K562 (cell line): ENCODE measurements around the gene FLAD1. TPM values are rescaled to one million over a fixed set of nuclear protein-coding genes. Genes with fewer than 3 reads are reported as not detected.

ENCODE experiments used
- ATF1 ChIP-seq, 2 experiments: fragments of 450-650 bp in 1 of 2; IDR thresholded peaks; 2 replicates each; pipeline ENCODE4 v1.6.1; 2016; ENCODE audit warnings: missing compliant biosample characterization in 1 of 2, missing genetic modification characterization in 1 of 2
- C11orf30 ChIP-seq: fragments of 450-650 bp; IDR thresholded peaks from 2 replicates; pipeline ENCODE4 v1.6.1; 2016; ENCODE audit warnings: low read depth, mild to moderate bottlenecking
- CTCFL ChIP-seq: IDR thresholded peaks from 2 replicates; pipeline ENCODE4 v1.6.1; 2011; ENCODE audit warnings: borderline replicate concordance, low read depth, mild to moderate bottlenecking, moderate library complexity, low read length; ENCODE audit not compliant: insufficient read depth, poor library complexity, severe bottlenecking
- E2F3 ChIP-seq: fragments of 250-450 bp; sonication (Bioruptor Pico); IDR thresholded peaks from 2 replicates; pipeline ENCODE4 v1.4.0; 2020; ENCODE audit warnings: mild to moderate bottlenecking
- E2F6 ChIP-seq, 2 experiments: IDR thresholded peaks; 2 replicates each; pipeline ENCODE4 v1.6.1; 2011; ENCODE audit warnings: borderline replicate concordance in 1 of 2, control low read depth in 1 of 2, low read depth in 1 of 2, low read length in 1 of 2, mild to moderate bottlenecking in 1 of 2, mixed read lengths in 1 of 2, moderate library complexity in 1 of 2; ENCODE audit not compliant: insufficient read depth in 1 of 2, insufficient read length in 1 of 2, poor library complexity in 1 of 2, severe bottlenecking in 1 of 2; ENCODE audit errors: extremely low read depth in 1 of 2
- ELF2 ChIP-seq: fragments of 250-450 bp; sonication (Bioruptor Pico); IDR thresholded peaks from 2 replicates; pipeline ENCODE4 v1.5.0; 2021; ENCODE audit warnings: mild to moderate bottlenecking
- HIVEP1 ChIP-seq: fragments of 250-450 bp; sonication (Bioruptor Pico); IDR thresholded peaks from 2 replicates; pipeline ENCODE4 v1.4.0; 2020; ENCODE audit warnings: mild to moderate bottlenecking
- HMG20A ChIP-seq: fragments of 450-650 bp; formaldehyde crosslinking; conservative IDR thresholded peaks from 2 replicates; pipeline ENCODE4 v1.4.0; 2020; ENCODE audit warnings: mild to moderate bottlenecking, mixed read lengths
- KDM5B ChIP-seq: fragments of 200-600 bp; sonication (generic); IDR thresholded peaks from 2 replicates; pipeline ENCODE4 v1.6.1; 2012; ENCODE audit warnings: low read depth, mild to moderate bottlenecking, moderate library complexity, low read length, control low read depth, inconsistent platforms; ENCODE audit not compliant: insufficient replicate concordance
- MED1 ChIP-seq: sonication (generic); formaldehyde crosslinking; IDR thresholded peaks from 2 replicates; pipeline ENCODE4 v1.8.1; 2023; ENCODE audit warnings: missing genetic modification reagents, borderline replicate concordance
- MYC ChIP-seq, 2 experiments: fragments of 250-450 bp in 1 of 2; sonication (Bioruptor Pico) in 1 of 2; IDR thresholded peaks; 2 replicates each; pipeline versions ENCODE4 v1.5.1 to v1.6.1; 2012 to 2021; ENCODE audit warnings: low read depth in 2 of 2, borderline replicate concordance in 1 of 2, improper control_type of control experiment in 1 of 2, low read length in 1 of 2, mild to moderate bottlenecking in 1 of 2, moderate library complexity in 1 of 2
- NCOA2 ChIP-seq, 2 experiments: fragments of 450-650 bp; IDR thresholded peaks; 2 replicates each; pipeline ENCODE4 v1.6.1; 2018; ENCODE audit warnings: mild to moderate bottlenecking in 2 of 2, moderate library complexity in 1 of 2; ENCODE audit not compliant: partially characterized antibody in 2 of 2
- NR0B1 ChIP-seq: fragments of 450-650 bp; IDR thresholded peaks from one replicate; pipeline ENCODE4 v1.6.1; 2018; ENCODE audit warnings: mild to moderate bottlenecking, moderate library complexity; ENCODE audit not compliant: partially characterized antibody
- PPARD ChIP-seq: fragments of 250-450 bp; sonication (Bioruptor Pico); IDR thresholded peaks from 2 replicates; pipeline ENCODE4 v1.8.0; 2022; ENCODE audit warnings: inconsistent platforms, mild to moderate bottlenecking, moderate library complexity
- SREBF2 ChIP-seq: sonication (generic); formaldehyde crosslinking; IDR thresholded peaks from 2 replicates; pipeline ENCODE4 v1.4.0; 2020; ENCODE audit warnings: mild to moderate bottlenecking, missing genetic modification reagents
- STAT6 ChIP-seq: sonication (generic); formaldehyde crosslinking; IDR thresholded peaks from 2 replicates; pipeline ENCODE4 v1.8.1; 2023; ENCODE audit warnings: mild to moderate bottlenecking, missing genetic modification reagents
- TARDBP ChIP-seq: fragments of 450-650 bp; IDR thresholded peaks from 2 replicates; pipeline ENCODE4 v1.6.1; 2016
- XRCC3 ChIP-seq: fragments of 450-650 bp; IDR thresholded peaks from 2 replicates; pipeline ENCODE4 v1.6.1; 2017; ENCODE audit warnings: mild to moderate bottlenecking, moderate library complexity
- polyA plus RNA-seq, 8 experiments: library from polyadenylated mRNA; depleted of rRNA in 4 of 8; stranded (reverse) in 5 of 8; unstranded in 3 of 8; fragments of >200 nt; fragmentation: Nextera tagmentation in 2 of 8; fragmentation: Illumina TruSeq in 1 of 8; extraction: Ambion mirVana in 2 of 8; extraction: Trizol in 1 of 8; gene quantifications; 2 replicates each; pipeline versions ENCODE4 v1.2.1 to v1.2.3, GENCODE V29; 2011 to 2014; ENCODE audit warnings: inconsistent platforms in 1 of 8, missing spikeins in 1 of 8
- total RNA-seq, 7 experiments: library from RNA; depleted of rRNA in 6 of 7; stranded (reverse); fragments of >200 nt in 6 of 7; fragmentation: Illumina TruSeq in 2 of 7; extraction: Trizol in 2 of 7; gene quantifications; 2 replicates each; pipeline versions ENCODE4 v1.2.1 to v1.2.3, GENCODE V29; 2011 to 2021; ENCODE audit warnings: low replicate concordance in 1 of 7

The FLAD1 gene
- total and polyA plus RNA-seq, 9 of the 15 experiments (the other 6 are each of a cell fraction or from before 2014, with no cell fraction given) = 24.9 to 85.8 (median 67.0) TPM

GRCh38 chr1:155001675-155002463, 18.7 kb downstream of the FLAD1 start (continued):
- TF ChIP-seq STAT6 = no peak
- no peak for TF ChIP-seq E2F3 (CRISPR knock-in tag)
- TF ChIP-seq ELF2 (CRISPR knock-in tag) = no peak
- no peak for TF ChIP-seq NR0B1
- peak; percentile 47; the same call in 1 of the 2 replicates for TF ChIP-seq HIVEP1 (CRISPR knock-in tag)
- no peak for TF ChIP-seq NCOA2 (IDR thresholded peaks at IDR 0.05; ENCODE audit: partially characterized antibody in 2 of 2)
- no peak for TF ChIP-seq PPARD (CRISPR knock-in tag)
- TF ChIP-seq SREBF2 = no peak
- 0 out of 2 replicates have a peak, but pooled peaks have one; percentile 58 for TF ChIP-seq MYC (IDR thresholded peaks at IDR 0.05; ENCODE audit: low read depth, low read length)
- no peak for TF ChIP-seq MYC (CRISPR knock-in tag; IDR thresholded peaks at IDR 0.05; ENCODE audit: borderline replicate concordance, low read depth)
- no peak for TF ChIP-seq HMG20A (CRISPR knock-in tag)
- TF ChIP-seq TARDBP = peak; percentile 73; the same call in 1 of the 2 replicates
- no peak for TF ChIP-seq C11orf30
- TF ChIP-seq XRCC3 = no peak
- no peak for TF ChIP-seq ATF1 (CRISPR knock-in tag; IDR thresholded peaks at IDR 0.05)
- TF ChIP-seq ATF1 (tag; IDR thresholded peaks at IDR 0.05) = peak; percentile 42
- TF ChIP-seq CTCFL = peak; percentile 93
- TF ChIP-seq KDM5B = no peak
- no peak for TF ChIP-seq MED1 (CRISPR knock-in tag)
- no peak for TF ChIP-seq E2F6 (IDR thresholded peaks at IDR 0.05; ENCODE audit: borderline replicate concordance in 1 of 2, extremely low read depth in 1 of 2, insufficient read depth in 1 of 2, insufficient read length in 1 of 2, low read depth in 1 of 2, low read length in 1 of 2, poor library complexity in 1 of 2, severe bottlenecking in 1 of 2)
